ENCODE results near the gene CDC14A.

CDC14A gene

GRCh38 chr1:100380635-100381034, 28.3 kb downstream of the CDC14A start:
- no peak for TF ChIP-seq CREB1 (IDR thresholded peaks at IDR 0.05; ENCODE audit: low read depth)
- TF ChIP-seq YY1 (IDR thresholded peaks at IDR 0.05; ENCODE audit: low read depth) = no peak
- TF ChIP-seq EGR1 (IDR thresholded peaks at IDR 0.05) = no peak
- TF ChIP-seq FOXM1 (IDR thresholded peaks at IDR 0.05; ENCODE audit: borderline replicate concordance, low read depth) = no peak

GRCh38 chr1:100382657-100383056, 30.4 kb downstream of the CDC14A start:
- TF ChIP-seq RAD21 (IDR thresholded peaks at IDR 0.05; ENCODE audit: low read depth) = no peak
- TF ChIP-seq EGR1 (IDR thresholded peaks at IDR 0.05) = no peak
- no peak for TF ChIP-seq YY1 (IDR thresholded peaks at IDR 0.05; ENCODE audit: low read depth)
- TF ChIP-seq FOXM1 (IDR thresholded peaks at IDR 0.05; ENCODE audit: borderline replicate concordance, low read depth) = no peak
- TF ChIP-seq CREB1 (IDR thresholded peaks at IDR 0.05; ENCODE audit: low read depth) = no peak
- TF ChIP-seq CEBPB (IDR thresholded peaks at IDR 0.05) = no peak
- no peak for TF ChIP-seq MAX (IDR thresholded peaks at IDR 0.05)
- TF ChIP-seq TCF12 (IDR thresholded peaks at IDR 0.05; ENCODE audit: low read depth) = no peak
- TF ChIP-seq REST (IDR thresholded peaks at IDR 0.05; ENCODE audit: low read depth) = no peak
- no peak for TF ChIP-seq USF1 (IDR thresholded peaks at IDR 0.05)
- no peak for TF ChIP-seq TEAD4 (IDR thresholded peaks at IDR 0.05)
- TF ChIP-seq EP300 (IDR thresholded peaks at IDR 0.05; ENCODE audit: borderline replicate concordance) = no peak
- no peak for TF ChIP-seq NFIC (IDR thresholded peaks at IDR 0.05)
- no peak for TF ChIP-seq ZBTB7A (IDR thresholded peaks at IDR 0.05; ENCODE audit: low read depth)
- TF ChIP-seq TAF1 (IDR thresholded peaks at IDR 0.05; ENCODE audit: low read depth) = no peak

- TF ChIP-seq CEBPB (IDR thresholded peaks at IDR 0.05) (0 out of 2 replicates have a peak, but pooled peaks have one; percentile 26), FOXM1 (IDR thresholded peaks at IDR 0.05; ENCODE audit: borderline replicate concordance, low read depth) (no peak)
Measured at GRCh38 chr1:100383743-100384405, 31.6 kb downstream of the CDC14A start.

GRCh38 chr1:100387209-100387608, 34.9 kb downstream of the CDC14A start:
- TF ChIP-seq CREB1 (IDR thresholded peaks at IDR 0.05; ENCODE audit: low read depth) (no peak), REST (IDR thresholded peaks at IDR 0.05; ENCODE audit: low read depth) (no peak), CEBPB (IDR thresholded peaks at IDR 0.05) (no peak), EGR1 (IDR thresholded peaks at IDR 0.05) (no peak)

GRCh38 chr1:100387657-100388350, 35.5 kb downstream of the CDC14A start:
- no peak for TF ChIP-seq RAD21 (IDR thresholded peaks at IDR 0.05; ENCODE audit: low read depth)
- no peak for TF ChIP-seq YY1 (IDR thresholded peaks at IDR 0.05; ENCODE audit: low read depth)
- no peak for TF ChIP-seq MAX (IDR thresholded peaks at IDR 0.05)
- TF ChIP-seq USF1 (IDR thresholded peaks at IDR 0.05) = no peak
- no peak for TF ChIP-seq REST (IDR thresholded peaks at IDR 0.05; ENCODE audit: low read depth)
- no peak for TF ChIP-seq ZBTB7A (IDR thresholded peaks at IDR 0.05; ENCODE audit: low read depth)
